K562 (cell line): ENCODE data around the gene MORF4L1. TPM values are rescaled to one million over a fixed set of nuclear protein-coding genes. Genes with fewer than 3 reads are reported as not detected.

ENCODE experiments used
- ATAC-seq: fragments of 200-7000 bp; cut with Tn5 transposase; 3 replicates; pipeline ENCODE4 v1.9.1; 2020; ENCODE audit warnings: moderate library complexity
- BruUV-seq: library from RNA; stranded (reverse); fragments of 400-500 nt; replicated peaks from 2 replicates; lab custom pipeline; 2021; lab: Mats Ljungman, UMichigan
- CTCF ChIA-PET: fragments of 300-600 bp; formaldehyde crosslinking; extraction: SDS; loops from one replicate; lab custom pipeline; 2021; ENCODE audit warnings: low intra/inter-chr PET ratio; lab: Yijun Ruan, JAX
- POLR2A ChIA-PET: fragments of 300-600, 350-650 bp; sonication (Branson Sonifier 250); formaldehyde crosslinking; extraction: SDS; loops from one replicate; lab custom pipeline; 2021; ENCODE audit warnings: antibody characterized with exemption, inconsistent platforms; lab: Yijun Ruan, JAX
- DNase-seq, 4 experiments: peaks; one replicate each; pipeline versions ENCODE4 v3.0.0 to v3.0.0-alpha.2; 2011 to 2018; ENCODE audit warnings: low spot score in 3 of 4, mixed read lengths in 3 of 4; ENCODE audit errors: extremely low read depth in 1 of 4
- FAIRE-seq: peaks from 2 replicates; lab custom pipeline; 2011; peaks lifted over from hg19 to GRCh38; lab: Jason Lieb, UNC
- H2AFZ ChIP-seq: 2 replicates; pipeline ENCODE4 v1.6.0; 2011; ENCODE audit warnings: low read depth, low read length, control low read depth, inconsistent platforms
- H3K27ac ChIP-seq: fragments of 200-600 bp; 3 replicates; pipeline ENCODE4 v1.8.0; 2011; ENCODE audit warnings: low read depth, mild to moderate bottlenecking, control low read depth, inconsistent platforms, low read length, moderate library complexity, mixed read lengths; ENCODE audit errors: extremely low read depth
- H3K27me3 ChIP-seq, 2 experiments: fragments of 300-600 bp in 1 of 2; 2 replicates in 1 of 2; 3 replicates in 1 of 2; pipeline versions ENCODE4 v1.6.0 to v1.8.0; 2011; ENCODE audit warnings: inconsistent platforms in 2 of 2, low read length in 2 of 2, mild to moderate bottlenecking in 1 of 2, mixed read lengths in 1 of 2, moderate library complexity in 1 of 2; ENCODE audit not compliant: control insufficient read depth in 2 of 2, insufficient read depth in 2 of 2
- H3K36me3 ChIP-seq: fragments of 300-600 bp; 3 replicates; pipeline ENCODE4 v1.8.0; 2011; ENCODE audit warnings: mild to moderate bottlenecking, low read length, inconsistent platforms; ENCODE audit not compliant: control insufficient read depth, insufficient read depth
- H3K4me1 ChIP-seq, 2 experiments: fragments of 200-600 bp in 1 of 2; replicated peaks in 1 of 2; 2 replicates in 1 of 2; 3 replicates in 1 of 2; pipeline versions ENCODE4 v1.5.1 to v1.8.0; 2011; ENCODE audit warnings: inconsistent platforms in 2 of 2, low read length in 2 of 2, mild to moderate bottlenecking in 1 of 2, mixed read lengths in 1 of 2, moderate library complexity in 1 of 2; ENCODE audit not compliant: control insufficient read depth in 2 of 2, insufficient read depth in 2 of 2
- H3K4me2 ChIP-seq: 2 replicates; pipeline ENCODE4 v1.6.1; 2011; ENCODE audit warnings: low read length, control low read depth, inconsistent platforms, mixed read lengths; ENCODE audit not compliant: insufficient read depth
- H3K4me3 ChIP-seq: fragments of 200-600 bp; sonication (generic), shearing (Covaris generic); 2 replicates; pipeline ENCODE4 v1.5.1; 2016; ENCODE audit warnings: control low read depth, inconsistent platforms
- H3K79me2 ChIP-seq: fragments of 200-600 bp; 3 replicates; pipeline ENCODE4 v1.8.0; 2011; ENCODE audit warnings: low read length, inconsistent platforms; ENCODE audit not compliant: control insufficient read depth, insufficient read depth
- H3K9ac ChIP-seq, 2 experiments: 2 replicates each; pipeline versions ENCODE4 v1.6.0 to v1.6.1; 2011; ENCODE audit warnings: low read depth in 2 of 2, low read length in 2 of 2, control low read depth in 1 of 2, inconsistent platforms in 1 of 2, mild to moderate bottlenecking in 1 of 2, mixed read lengths in 1 of 2; ENCODE audit not compliant: insufficient read depth in 1 of 2
- H3K9me1 ChIP-seq: one replicate; pipeline ENCODE4 v1.6.0; 2011; ENCODE audit warnings: inconsistent platforms, mild to moderate bottlenecking, low read length, moderate library complexity; ENCODE audit not compliant: control insufficient read depth, insufficient read depth
- H3K9me3 ChIP-seq: replicated peaks from 2 replicates; pipeline ENCODE4 v1.5.1; 2011; ENCODE audit warnings: low read depth, low read length, inconsistent platforms; ENCODE audit not compliant: control insufficient read depth, insufficient read depth
- H4K20me1 ChIP-seq: replicated peaks from 2 replicates; pipeline ENCODE4 v1.6.1; 2011; ENCODE audit warnings: low read length, inconsistent platforms, mixed read lengths; ENCODE audit not compliant: control insufficient read depth, insufficient read depth
- ZNF830 ChIP-seq: fragments of 250-450 bp; sonication (Bioruptor Pico); IDR thresholded peaks from 2 replicates; pipeline ENCODE4 v1.5.0; 2021; ENCODE audit warnings: mild to moderate bottlenecking
- WGBS: fragments of 100-300 bp; shearing (Covaris generic); methylation state at CpG from one replicate; pipeline ENCODE4 v1.1.6; 2016; ENCODE audit warnings: low coverage, mixed read lengths; ENCODE audit not compliant: insufficient coverage; ENCODE audit errors: missing lambda C conversion rate; 5-methylcytosine and 5-hydroxymethylcytosine counted together
- in situ Hi-C: fragments of 300-500 bp; cut with MboI; formaldehyde crosslinking; loops from 4 replicates; pipeline ENCODE4 v1.15.0; 2018; ENCODE audit warnings: inconsistent platforms, mixed read lengths
- intact Hi-C: fragments of 100-400 bp; cut with micrococcal nuclease; formaldehyde crosslinking; loops from 2 replicates; pipeline ENCODE4 v1.14.2; 2022
- polyA plus RNA-seq, 8 experiments: library from polyadenylated mRNA; depleted of rRNA in 4 of 8; stranded (reverse) in 5 of 8; unstranded in 3 of 8; fragments of >200 nt; fragmentation: Nextera tagmentation in 2 of 8; fragmentation: Illumina TruSeq in 1 of 8; extraction: Ambion mirVana in 2 of 8; extraction: Trizol in 1 of 8; gene quantifications; 2 replicates each; pipeline versions ENCODE4 v1.2.1 to v1.2.3, GENCODE V29; 2011 to 2014; ENCODE audit warnings: inconsistent platforms in 1 of 8, missing spikeins in 1 of 8
- total RNA-seq, 7 experiments: library from RNA; depleted of rRNA in 6 of 7; stranded (reverse); fragments of >200 nt in 6 of 7; fragmentation: Illumina TruSeq in 2 of 7; extraction: Trizol in 2 of 7; gene quantifications; 2 replicates each; pipeline versions ENCODE4 v1.2.1 to v1.2.3, GENCODE V29; 2011 to 2021; ENCODE audit warnings: low replicate concordance in 1 of 7
- TF ChIP-seq, protein P1 (sequence below): fragments of 450-650 bp; formaldehyde crosslinking; IDR thresholded peaks from 2 replicates; pipeline ENCODE4 v1.4.0; 2022; ENCODE audit warnings: missing genetic modification characterization

The MORF4L1 gene
- total and polyA plus RNA-seq, 9 of the 15 experiments (the other 6 are each of a cell fraction or from before 2014, with no cell fraction given): 127 to 615 (median 281) TPM

DNA sequence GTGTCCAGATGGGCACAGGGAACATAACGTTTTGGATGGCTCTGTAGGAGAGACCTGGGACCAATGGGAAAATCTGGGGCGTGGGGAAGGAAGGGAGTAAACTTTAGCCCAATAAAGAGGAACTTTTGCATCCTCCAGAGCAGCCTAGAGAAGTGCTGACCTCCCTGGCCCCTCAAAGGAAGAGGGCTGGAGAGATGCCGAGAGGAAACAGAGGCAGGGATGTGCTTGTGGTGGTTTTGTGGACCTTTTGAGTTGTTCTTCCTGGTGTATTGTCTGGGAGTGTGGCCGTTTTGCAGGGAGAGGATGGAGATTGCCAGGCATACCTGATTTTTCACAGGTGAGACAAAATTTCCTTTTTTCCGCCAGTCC is 61.9 kb downstream of the MORF4L1 start:
- no peaks in the 10 kb centered on the region for H3K9me3 ChIP-seq
- BruUV-seq: no TSS peak
- FAIRE-seq: no peak
- H2AFZ ChIP-seq: no peak overlapping the region
- H3K4me3 ChIP-seq: no peak overlapping the region
- TF ChIP-seq, protein P1, sequence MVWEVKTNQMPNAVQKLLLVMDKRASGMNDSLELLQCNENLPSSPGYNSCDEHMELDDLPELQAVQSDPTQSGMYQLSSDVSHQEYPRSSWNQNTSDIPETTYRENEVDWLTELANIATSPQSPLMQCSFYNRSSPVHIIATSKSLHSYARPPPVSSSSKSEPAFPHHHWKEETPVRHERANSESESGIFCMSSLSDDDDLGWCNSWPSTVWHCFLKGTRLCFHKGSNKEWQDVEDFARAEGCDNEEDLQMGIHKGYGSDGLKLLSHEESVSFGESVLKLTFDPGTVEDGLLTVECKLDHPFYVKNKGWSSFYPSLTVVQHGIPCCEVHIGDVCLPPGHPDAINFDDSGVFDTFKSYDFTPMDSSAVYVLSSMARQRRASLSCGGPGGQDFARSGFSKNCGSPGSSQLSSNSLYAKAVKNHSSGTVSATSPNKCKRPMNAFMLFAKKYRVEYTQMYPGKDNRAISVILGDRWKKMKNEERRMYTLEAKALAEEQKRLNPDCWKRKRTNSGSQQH (CRISPR knock-in tag): no peak
- no peak for TF ChIP-seq ZNF830 (CRISPR knock-in tag)
- in situ Hi-C loops: no loop called here
- no peak overlapping the region for H3K27ac ChIP-seq
- H3K27me3 ChIP-seq: no peaks in the 10 kb centered on the region
- DNase-seq: no peak
- no peaks in the 10 kb centered on the region for H3K9me1 ChIP-seq
- no peak for ATAC-seq
- peaks cover 9% of the 10 kb centered on the region; the same call in 2 of the 3 replicates for H3K79me2 ChIP-seq
- peak overlapping the region in 1 of 2 experiments; percentile 39; a peak in 1 of 4 replicates for H3K9ac ChIP-seq
- H3K4me2 ChIP-seq: no peak overlapping the region
- H3K36me3 ChIP-seq: peaks cover 78% of the 10 kb centered on the region; the same call in 2 of the 3 replicates
- 82% methylated on average over 5 of the region's 5 CpGs for WGBS
- POLR2A ChIA-PET: interaction anchor here (1.9 kb wide), 1 partner anchor 10 kb away, joined by 10 read pairs; the partner anchor contains the start of gene CTSH
- peaks cover 26 to 34% of the 10 kb centered on the region in 2 experiments for H3K4me1 ChIP-seq
- no peaks in the 10 kb centered on the region for H4K20me1 ChIP-seq
- intact Hi-C loops: no loop called here
- CTCF ChIA-PET: no interaction called here
